ENCODE data around the gene CADPS2.

DNA sequence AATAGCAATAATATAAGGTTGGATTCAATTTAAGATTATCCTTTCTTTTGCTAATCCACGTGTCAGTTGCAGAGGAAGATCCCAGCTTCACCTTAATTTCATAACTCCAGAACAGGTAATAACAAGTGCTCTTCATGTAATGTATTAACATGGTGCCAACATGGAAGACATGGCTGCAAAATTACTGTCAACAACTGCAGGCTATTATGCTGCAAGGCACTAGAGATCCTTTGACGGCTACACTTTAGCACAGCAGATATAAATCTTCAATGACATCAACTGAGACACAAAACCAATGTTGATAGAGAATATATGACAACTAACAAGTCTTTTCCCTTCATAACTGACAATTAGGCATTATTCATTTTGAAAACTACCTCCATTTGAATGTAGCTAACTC lies 283.5 kb downstream of the CADPS2 start:
- TF ChIP-seq, protein P1, sequence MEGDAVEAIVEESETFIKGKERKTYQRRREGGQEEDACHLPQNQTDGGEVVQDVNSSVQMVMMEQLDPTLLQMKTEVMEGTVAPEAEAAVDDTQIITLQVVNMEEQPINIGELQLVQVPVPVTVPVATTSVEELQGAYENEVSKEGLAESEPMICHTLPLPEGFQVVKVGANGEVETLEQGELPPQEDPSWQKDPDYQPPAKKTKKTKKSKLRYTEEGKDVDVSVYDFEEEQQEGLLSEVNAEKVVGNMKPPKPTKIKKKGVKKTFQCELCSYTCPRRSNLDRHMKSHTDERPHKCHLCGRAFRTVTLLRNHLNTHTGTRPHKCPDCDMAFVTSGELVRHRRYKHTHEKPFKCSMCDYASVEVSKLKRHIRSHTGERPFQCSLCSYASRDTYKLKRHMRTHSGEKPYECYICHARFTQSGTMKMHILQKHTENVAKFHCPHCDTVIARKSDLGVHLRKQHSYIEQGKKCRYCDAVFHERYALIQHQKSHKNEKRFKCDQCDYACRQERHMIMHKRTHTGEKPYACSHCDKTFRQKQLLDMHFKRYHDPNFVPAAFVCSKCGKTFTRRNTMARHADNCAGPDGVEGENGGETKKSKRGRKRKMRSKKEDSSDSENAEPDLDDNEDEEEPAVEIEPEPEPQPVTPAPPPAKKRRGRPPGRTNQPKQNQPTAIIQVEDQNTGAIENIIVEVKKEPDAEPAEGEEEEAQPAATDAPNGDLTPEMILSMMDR (IDR thresholded peaks at IDR 0.05), result no peak
- TF ChIP-seq EZH2 (IDR thresholded peaks at IDR 0.05; ENCODE audit: borderline replicate concordance, insufficient read depth, low read depth, low read length, poor library complexity, severe bottlenecking), result no peak
